Astrocyte (in vitro differentiated cells and primary cell): ENCODE results near the gene ASB6.

ENCODE experiments used
- CTCF ChIP-seq: IDR thresholded peaks from 2 replicates; pipeline ENCODE4 v1.5.1; 2011; ENCODE audit warnings: low read depth, mild to moderate bottlenecking, inconsistent platforms, low read length, moderate library complexity; ENCODE audit not compliant: insufficient read depth
- EZH2 ChIP-seq: IDR thresholded peaks from 2 replicates; pipeline ENCODE4 v1.6.1; 2012; ENCODE audit warnings: mild to moderate bottlenecking, low read length, inconsistent platforms; ENCODE audit not compliant: insufficient read depth

GRCh38 chr9:129672702-129673101, 30.8 kb upstream of the ASB6 start:
- TF ChIP-seq CTCF (no peak), EZH2 (no peak)
